ENCODE measurements around the gene ATP8B3.

The ATP8B3 gene

GRCh38 chr19:1773184-1773583 lies 38.9 kb downstream of the ATP8B3 start:
- DNase-seq (ENCODE audit: low read depth, low spot score), result no peak
- no peak for TF ChIP-seq CTCF (IDR thresholded peaks at IDR 0.05; ENCODE audit: insufficient read depth, low read length, missing control alignments)
- CTCF ChIA-PET, result interaction anchor here (0.8 to 5.1 kb wide), 7 partner anchors 9 to 100 kb away, joined by 3 to 40 read pairs (median 4); no protein-coding TSS in a partner anchor
- POLR2A ChIA-PET, result interaction anchor here (0.7 kb wide), 1 partner anchor 351 kb away, joined by 3 read pairs; no protein-coding TSS in a partner anchor
- no peak overlapping the region for H3K4me3 ChIP-seq (ENCODE audit: low read depth, low read length)

GRCh38 chr19:1770866-1771576 lies 41.1 kb downstream of the ATP8B3 start:
- no peak overlapping the region for H3K4me3 ChIP-seq (ENCODE audit: low read depth, low read length)
- no peak for TF ChIP-seq CTCF (IDR thresholded peaks at IDR 0.05; ENCODE audit: insufficient read depth, low read length, missing control alignments)
- ChIA-PET CTCF (interaction anchor here (1.0 to 5.1 kb wide), 15 partner anchors 8 to 225 kb away, joined by 3 to 41 read pairs (median 4); no protein-coding TSS in a partner anchor), POLR2A (no interaction called here)
- DNase-seq (ENCODE audit: low read depth, low spot score), result no peak

- no peak for DNase-seq (ENCODE audit: low read depth, low spot score)
- no peak for TF ChIP-seq CTCF (IDR thresholded peaks at IDR 0.05; ENCODE audit: insufficient read depth, low read length, missing control alignments)
- CTCF ChIA-PET, result interaction anchor here (1.3 to 5.1 kb wide), 4 partner anchors 9 to 97 kb away, joined by 4 to 41 read pairs (median 23); no protein-coding TSS in a partner anchor
- POLR2A ChIA-PET, result no interaction called here
- H3K4me3 ChIP-seq (ENCODE audit: low read depth, low read length), result no peak overlapping the region
These were observed 42.5 kb downstream of the ATP8B3 start for GRCh38 chr19:1769645-1769985.

GRCh38 chr19:1768918-1769644 lies 43.0 kb downstream of the ATP8B3 start:
- TF ChIP-seq CTCF (IDR thresholded peaks at IDR 0.05; ENCODE audit: insufficient read depth, low read length, missing control alignments), result no peak
- H3K4me3 ChIP-seq (ENCODE audit: low read depth, low read length), result no peak overlapping the region
- ChIA-PET CTCF (interaction anchor here (0.7 to 5.9 kb wide), 17 partner anchors 9 to 102 kb away, joined by 3 to 105 read pairs (median 4); no protein-coding TSS in a partner anchor), POLR2A (no interaction called here)
- no peak for DNase-seq (ENCODE audit: low read depth, low spot score)

GRCh38 chr19:1768248-1768647 lies 43.8 kb downstream of the ATP8B3 start:
- no peak for DNase-seq (ENCODE audit: low read depth, low spot score)

More at GRCh38 chr19:1768248-1768647, 43.8 kb downstream of the ATP8B3 start:
- ChIA-PET POLR2A (no interaction called here), CTCF (interaction anchor here (0.7 to 5.9 kb wide), 18 partner anchors 10 to 222 kb away, joined by 3 to 105 read pairs (median 4); no protein-coding TSS in a partner anchor)
- no peak overlapping the region for H3K4me3 ChIP-seq (ENCODE audit: low read depth, low read length)
- peak; percentile 23 for TF ChIP-seq CTCF (IDR thresholded peaks at IDR 0.05; ENCODE audit: insufficient read depth, low read length, missing control alignments)

Data from AG04449 (cell line).